BLaER1 (cell line): Measurements from ENCODE around the gene ETV6.

Experiments
- H3K27ac ChIP-seq: shearing (Covaris generic); formaldehyde crosslinking; 2 replicates; pipeline ENCODE4 v1.8.1; 2022
- H3K27me3 ChIP-seq: shearing (Covaris generic); formaldehyde crosslinking; 2 replicates; pipeline ENCODE4 v1.8.1; 2022
- H3K36me3 ChIP-seq: shearing (Covaris generic); formaldehyde crosslinking; 2 replicates; pipeline ENCODE4 v1.8.1; 2022
- H3K4me1 ChIP-seq: shearing (Covaris generic); formaldehyde crosslinking; 2 replicates; pipeline ENCODE4 v1.8.1; 2022
- H3K4me2 ChIP-seq: shearing (Covaris generic); formaldehyde crosslinking; 2 replicates; pipeline ENCODE4 v1.8.1; 2022
- H3K4me3 ChIP-seq: shearing (Covaris generic); formaldehyde crosslinking; 2 replicates; pipeline ENCODE4 v1.8.1; 2022
- H3K9ac ChIP-seq: shearing (Covaris generic); formaldehyde crosslinking; 2 replicates; pipeline ENCODE4 v1.8.1; 2022
- H3K9me3 ChIP-seq: shearing (Covaris generic); formaldehyde crosslinking; 2 replicates; pipeline ENCODE4 v1.8.1; 2022
- H4K20me1 ChIP-seq: shearing (Covaris generic); formaldehyde crosslinking; 2 replicates; pipeline ENCODE4 v1.8.1; 2022
- Cebpa-rat ChIP-seq: shearing (Covaris generic); IDR thresholded peaks from 2 replicates; pipeline ENCODE4 v1.8.1; 2022

The ETV6 gene

DNA sequence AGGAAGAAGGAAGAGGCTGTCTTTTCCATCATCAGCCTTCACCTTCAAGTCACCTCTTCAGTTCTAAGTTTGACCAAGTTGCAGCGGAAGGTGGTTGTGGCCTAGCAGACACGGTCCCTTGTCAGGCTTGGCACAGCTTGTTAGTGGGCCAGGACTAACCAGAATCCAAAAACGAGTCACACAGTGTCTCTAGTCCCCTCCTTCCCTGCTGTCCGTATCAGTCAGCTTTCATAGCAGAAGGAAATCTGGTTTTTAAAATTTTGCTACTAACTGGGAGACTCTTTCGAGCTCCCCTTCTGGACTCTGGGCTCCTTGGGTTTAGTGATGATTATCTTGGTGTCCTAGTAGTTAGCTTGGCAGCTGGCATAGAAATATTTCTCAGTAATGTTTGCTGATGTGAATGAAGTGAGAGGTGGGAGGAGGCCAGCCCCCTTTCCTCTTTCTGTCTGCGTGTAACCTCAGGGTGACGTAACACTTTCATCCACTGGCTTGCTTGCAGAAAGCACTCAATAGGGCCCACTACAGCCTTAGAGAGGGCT lies 3.8 kb downstream of the ETV6 start:
- peaks cover 48% of the 10 kb centered on the region for H4K20me1 ChIP-seq

DNA sequence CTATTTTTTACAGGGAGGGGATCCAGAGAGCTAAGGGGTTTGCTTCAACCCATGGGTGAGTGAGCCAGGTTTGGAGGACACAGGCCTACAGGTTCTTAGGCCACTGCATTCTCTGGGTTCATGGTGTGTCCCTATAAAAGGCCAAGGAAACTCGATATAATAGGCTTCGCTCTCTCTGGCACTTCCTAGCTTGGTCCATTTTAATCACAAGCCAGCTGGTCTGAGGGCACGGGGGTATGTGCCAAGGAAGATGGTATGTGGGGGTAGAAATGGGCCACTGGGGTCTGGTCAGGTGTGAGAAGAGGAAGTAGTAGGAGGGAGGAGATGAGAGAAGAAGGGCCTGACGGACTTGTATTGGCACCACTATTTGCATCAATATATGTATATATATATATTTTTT lies 4.9 kb downstream of the ETV6 start:
- Histone ChIP-seq H3K9me3 (no peaks in the 10 kb centered on the region), H3K4me1 (peaks cover 67% of the 10 kb centered on the region), H3K9ac (peak overlapping the region; percentile 20; the same call in 1 of the 2 replicates), H3K4me2 (peak overlapping the region; percentile 83), H3K27me3 (no peaks in the 10 kb centered on the region), H3K36me3 (peaks cover 12% of the 10 kb centered on the region; the same call in 1 of the 2 replicates), H3K27ac (peak overlapping the region; percentile 100), H3K4me3 (no peak overlapping the region), H4K20me1 (peaks cover 59% of the 10 kb centered on the region)
- TF ChIP-seq Cebpa-rat, result no peak

More for the DNA sequence above, 3.8 kb downstream of the ETV6 start:
- Histone ChIP-seq H3K36me3 (peaks cover 10% of the 10 kb centered on the region; the same call in 1 of the 2 replicates), H3K9me3 (no peaks in the 10 kb centered on the region), H3K4me3 (peak overlapping the region; percentile 83), H3K4me2 (peak overlapping the region; percentile 83), H3K27me3 (no peaks in the 10 kb centered on the region), H3K9ac (peak overlapping the region; percentile 100), H3K4me1 (peaks cover 60% of the 10 kb centered on the region), H3K27ac (peak overlapping the region; percentile 100)
- peak; percentile 59; the same call in 1 of the 2 replicates for TF ChIP-seq Cebpa-rat

DNA sequence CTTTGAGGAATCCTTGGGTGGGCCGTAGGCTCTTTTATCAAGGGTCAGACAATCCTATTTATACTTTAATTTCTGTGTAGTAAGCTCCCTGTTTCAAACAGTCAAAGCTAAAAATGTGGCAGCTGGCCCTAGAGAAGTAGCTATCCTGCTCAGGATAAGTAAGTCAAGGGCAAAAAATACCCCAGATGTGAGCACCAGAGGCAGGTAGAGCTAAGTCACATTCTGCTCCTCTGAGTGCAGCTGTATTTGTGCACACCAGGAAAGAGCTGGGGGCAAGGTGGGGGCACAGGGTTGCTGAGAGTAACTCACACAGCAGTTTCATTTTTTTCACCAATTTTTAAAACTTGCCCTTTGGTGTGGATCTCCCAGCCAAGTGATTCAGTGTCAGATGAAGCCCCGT lies 5.3 kb downstream of the ETV6 start:
- no peak for TF ChIP-seq Cebpa-rat
- Histone ChIP-seq H3K27ac (peak overlapping the region; percentile 100), H4K20me1 (peaks cover 64% of the 10 kb centered on the region), H3K4me1 (peaks cover 71% of the 10 kb centered on the region), H3K9me3 (no peaks in the 10 kb centered on the region), H3K9ac (no peak overlapping the region), H3K27me3 (no peaks in the 10 kb centered on the region), H3K4me2 (peak overlapping the region; percentile 83), H3K4me3 (no peak overlapping the region), H3K36me3 (peaks cover 12% of the 10 kb centered on the region; the same call in 1 of the 2 replicates)

DNA sequence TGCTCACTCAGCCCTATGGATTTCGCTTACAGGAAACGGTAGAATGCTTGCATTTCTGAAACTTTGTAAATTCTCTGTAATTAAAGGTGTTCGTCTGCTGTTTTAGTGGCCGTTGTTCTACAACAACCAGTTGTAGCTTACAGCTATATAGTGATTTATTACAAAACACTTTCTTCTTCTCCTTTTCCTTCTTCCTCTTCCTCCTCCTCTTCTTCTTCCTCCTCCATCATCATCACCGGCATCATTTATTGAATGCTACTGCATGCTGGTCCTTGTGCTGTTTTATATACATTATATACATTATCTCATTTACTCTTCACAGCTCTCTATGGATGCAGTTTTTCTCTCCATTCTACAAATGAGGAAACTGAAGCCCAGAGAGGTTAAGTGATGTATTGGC lies 6.4 kb downstream of the ETV6 start:
- peaks cover 71% of the 10 kb centered on the region for H3K4me1 ChIP-seq
- H4K20me1 ChIP-seq, result peaks cover 68% of the 10 kb centered on the region
- no peaks in the 10 kb centered on the region for H3K9me3 ChIP-seq
- TF ChIP-seq Cebpa-rat, result no peak
- no peak overlapping the region for H3K27ac ChIP-seq
- H3K36me3 ChIP-seq, result peaks cover 17% of the 10 kb centered on the region
- peak overlapping the region; percentile 83 for H3K4me2 ChIP-seq
- H3K4me3 ChIP-seq, result no peak overlapping the region
- H3K27me3 ChIP-seq, result no peaks in the 10 kb centered on the region
- no peak overlapping the region for H3K9ac ChIP-seq

GRCh38 chr12:11656550-11656949 lies 7.1 kb downstream of the ETV6 start:
- Histone ChIP-seq H3K27ac (0 out of 2 replicates have a peak overlapping the region, but pooled peaks have one; percentile 4), H3K4me3 (no peak overlapping the region), H3K4me2 (peak overlapping the region; percentile 83), H3K9ac (no peak overlapping the region), H3K4me1 (peaks cover 71% of the 10 kb centered on the region), H3K36me3 (peaks cover 24% of the 10 kb centered on the region), H3K27me3 (no peaks in the 10 kb centered on the region), H3K9me3 (no peaks in the 10 kb centered on the region), H4K20me1 (peaks cover 76% of the 10 kb centered on the region)
- TF ChIP-seq Cebpa-rat, result no peak

DNA sequence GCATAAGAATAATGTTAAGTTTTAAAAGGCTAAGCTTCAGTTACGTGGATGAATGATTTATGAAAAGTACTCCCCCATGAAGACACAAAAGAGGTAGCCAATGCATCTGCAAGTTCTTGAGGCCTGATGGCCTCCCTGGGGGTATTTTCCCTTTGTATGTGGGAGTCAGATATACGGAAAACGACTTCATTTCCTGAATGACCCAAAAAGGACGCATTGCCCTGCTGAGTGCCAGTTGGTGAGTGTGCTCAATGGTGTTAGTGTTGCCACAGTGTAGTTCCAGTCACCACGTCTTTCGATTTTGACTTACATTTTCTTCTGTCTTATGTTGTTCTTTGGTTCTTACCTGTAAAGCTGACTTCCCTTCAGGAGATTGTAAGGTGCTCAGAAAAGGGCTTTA lies 8.0 kb downstream of the ETV6 start:
- Histone ChIP-seq H3K4me1 (peaks cover 71% of the 10 kb centered on the region), H3K27me3 (no peaks in the 10 kb centered on the region), H3K9me3 (no peaks in the 10 kb centered on the region), H3K4me3 (no peak overlapping the region), H3K36me3 (peaks cover 34% of the 10 kb centered on the region), H3K4me2 (peak overlapping the region; percentile 83), H3K9ac (no peak overlapping the region; the same call in 1 of the 2 replicates), H3K27ac (no peak overlapping the region), H4K20me1 (peaks cover 85% of the 10 kb centered on the region)
- no peak for TF ChIP-seq Cebpa-rat

GRCh38 chr12:11658791-11659190 lies 9.3 kb downstream of the ETV6 start:
- H4K20me1 ChIP-seq, result peaks cover 94% of the 10 kb centered on the region
- peaks cover 42% of the 10 kb centered on the region for H3K36me3 ChIP-seq
- no peaks in the 10 kb centered on the region for H3K27me3 ChIP-seq
- H3K4me1 ChIP-seq, result peaks cover 60% of the 10 kb centered on the region
- H3K9me3 ChIP-seq, result no peaks in the 10 kb centered on the region
- TF ChIP-seq Cebpa-rat, result no peak
- H3K4me3 ChIP-seq, result no peak overlapping the region
- no peak overlapping the region for H3K27ac ChIP-seq
- H3K4me2 ChIP-seq, result peak overlapping the region; percentile 83
- no peak overlapping the region for H3K9ac ChIP-seq

DNA sequence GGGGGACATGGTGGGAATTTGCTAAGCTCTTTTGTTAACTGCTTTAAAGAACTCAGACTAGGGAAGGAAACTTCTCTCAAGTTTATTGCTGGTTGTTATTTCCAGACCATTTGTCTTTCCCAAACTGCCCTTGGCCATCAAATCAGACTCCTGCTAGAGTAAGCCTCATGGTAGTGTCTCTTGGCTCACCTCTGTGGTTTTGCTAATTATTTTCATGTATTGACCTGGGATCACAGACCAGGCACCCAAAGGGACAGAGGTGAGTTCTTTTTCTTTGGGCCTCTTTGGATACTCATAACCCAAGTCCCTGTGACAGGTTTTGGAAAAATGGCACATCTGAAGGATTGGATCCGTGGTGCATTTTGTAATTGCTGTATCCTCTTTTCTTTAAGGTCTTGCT lies 11.2 kb downstream of the ETV6 start:
- TF ChIP-seq Cebpa-rat, result no peak
- Histone ChIP-seq H3K4me2 (no peak overlapping the region), H3K27me3 (no peaks in the 10 kb centered on the region), H3K9me3 (peaks cover 14% of the 10 kb centered on the region; the same call in 1 of the 2 replicates), H3K36me3 (peaks cover 61% of the 10 kb centered on the region), H3K27ac (no peak overlapping the region), H4K20me1 (peaks cover 94% of the 10 kb centered on the region), H3K4me3 (no peak overlapping the region), H3K9ac (no peak overlapping the region), H3K4me1 (peaks cover 47% of the 10 kb centered on the region)

GRCh38 chr12:11661491-11662089 lies 12.1 kb downstream of the ETV6 start:
- no peak overlapping the region for H3K4me2 ChIP-seq
- no peak overlapping the region for H3K9ac ChIP-seq
- peaks cover 61% of the 10 kb centered on the region for H3K36me3 ChIP-seq
- TF ChIP-seq Cebpa-rat, result no peak
- peaks cover 47% of the 10 kb centered on the region for H3K4me1 ChIP-seq
- no peaks in the 10 kb centered on the region for H3K27me3 ChIP-seq
- H3K9me3 ChIP-seq, result peaks cover 14% of the 10 kb centered on the region; the same call in 1 of the 2 replicates
- H3K4me3 ChIP-seq, result no peak overlapping the region
- peaks cover 94% of the 10 kb centered on the region for H4K20me1 ChIP-seq
- no peak overlapping the region for H3K27ac ChIP-seq

- H3K27me3 ChIP-seq, result no peaks in the 10 kb centered on the region
- H4K20me1 ChIP-seq, result peaks cover 94% of the 10 kb centered on the region
- H3K4me3 ChIP-seq, result no peak overlapping the region
- H3K9ac ChIP-seq, result no peak overlapping the region
- H3K9me3 ChIP-seq, result peaks cover 14% of the 10 kb centered on the region; the same call in 1 of the 2 replicates
- H3K4me1 ChIP-seq, result peaks cover 47% of the 10 kb centered on the region
- peaks cover 65% of the 10 kb centered on the region for H3K36me3 ChIP-seq
- no peak for TF ChIP-seq Cebpa-rat
- H3K4me2 ChIP-seq, result no peak overlapping the region
- H3K27ac ChIP-seq, result no peak overlapping the region
Measured at GRCh38 chr12:11662369-11662768, 12.9 kb downstream of the ETV6 start.
